WTC11 (cell line): ENCODE results near the gene TMEM30B. TPM values are rescaled to one million over a fixed set of nuclear protein-coding genes. Genes with fewer than 3 reads are reported as not detected.

ENCODE experiments used
- ATAC-seq: fragments of 200-7000 bp; cut with Tn5 transposase; 2 replicates; pipeline ENCODE4 v1.10.0; 2021; ENCODE audit warnings: mild to moderate bottlenecking, moderate library complexity
- CTCF ChIA-PET: fragments of 300-600 bp; sonication (Branson Sonifier 250); formaldehyde crosslinking; loops from one replicate; lab custom pipeline; 2021; ENCODE audit warnings: antibody characterized with exemption; lab: Charles Lee
- POLR2A ChIA-PET: fragments of 350-600 bp; sonication (Branson Sonifier 250); formaldehyde crosslinking; loops from one replicate; lab custom pipeline; 2021; ENCODE audit warnings: antibody characterized with exemption; lab: Charles Lee
- DNase-seq: peaks from one replicate; pipeline ENCODE4 v3.0.0; 2021; ENCODE audit warnings: low spot score
- H3K27ac Mint-ChIP-seq: 2 replicates; pipeline ENCODE4 v1.8.0; 2021; ENCODE audit warnings: mixed read lengths
- H3K27me3 Mint-ChIP-seq: 2 replicates; pipeline ENCODE4 v1.8.0; 2021; ENCODE audit warnings: low read depth, mild to moderate bottlenecking, moderate library complexity, mixed read lengths
- H3K36me3 Mint-ChIP-seq: 2 replicates; pipeline ENCODE4 v1.8.0; 2021; ENCODE audit warnings: mixed read lengths
- H3K4me1 Mint-ChIP-seq: 2 replicates; pipeline ENCODE4 v1.8.0; 2022; ENCODE audit warnings: mixed read lengths
- H3K4me3 Mint-ChIP-seq: 2 replicates; pipeline ENCODE4 v1.8.0; 2021; ENCODE audit warnings: mild to moderate bottlenecking, moderate library complexity, mixed read lengths
- H3K9me3 Mint-ChIP-seq: 2 replicates; pipeline ENCODE4 v1.8.0; 2021; ENCODE audit warnings: mixed read lengths
- AFF4 ChIP-seq: sonication (generic); formaldehyde crosslinking; IDR thresholded peaks from 2 replicates; pipeline ENCODE4 v1.8.1; 2023; ENCODE audit warnings: mild to moderate bottlenecking, missing genetic modification reagents, borderline replicate concordance
- CREB1 ChIP-seq: sonication (generic); formaldehyde crosslinking; IDR thresholded peaks from 2 replicates; pipeline ENCODE4 v1.8.0; 2023; ENCODE audit warnings: mild to moderate bottlenecking, missing genetic modification reagents
- E2F5 ChIP-seq: sonication (generic); formaldehyde crosslinking; IDR thresholded peaks from 2 replicates; pipeline ENCODE4 v1.8.1; 2022; ENCODE audit warnings: mild to moderate bottlenecking, moderate library complexity, missing genetic modification reagents
- EMX1 ChIP-seq: fragments of 250-450 bp; sonication (Bioruptor Pico); IDR thresholded peaks from 2 replicates; pipeline ENCODE4 v1.8.0; 2021; ENCODE audit warnings: mild to moderate bottlenecking
- FOXP1 ChIP-seq: sonication (generic); formaldehyde crosslinking; IDR thresholded peaks from 2 replicates; pipeline ENCODE4 v1.8.0; 2022; ENCODE audit warnings: missing genetic modification reagents, mild to moderate bottlenecking, moderate library complexity, borderline replicate concordance
- JUN ChIP-seq: sonication (generic); formaldehyde crosslinking; IDR thresholded peaks from 2 replicates; pipeline ENCODE4 v1.8.0; 2023; ENCODE audit warnings: mild to moderate bottlenecking, missing genetic modification reagents
- NR2C2 ChIP-seq: sonication (generic); formaldehyde crosslinking; IDR thresholded peaks from 2 replicates; pipeline ENCODE4 v1.8.0; 2022; ENCODE audit warnings: mild to moderate bottlenecking, missing genetic modification reagents
- PRDM15 ChIP-seq: sonication (generic); formaldehyde crosslinking; IDR thresholded peaks from 2 replicates; pipeline ENCODE4 v1.8.0; 2022; ENCODE audit warnings: missing genetic modification reagents
- RELA ChIP-seq: sonication (generic); formaldehyde crosslinking; IDR thresholded peaks from 2 replicates; pipeline ENCODE4 v1.8.1; 2022; ENCODE audit warnings: missing genetic modification reagents, mild to moderate bottlenecking, borderline replicate concordance
- SMAD3 ChIP-seq: sonication (generic); formaldehyde crosslinking; IDR thresholded peaks from 2 replicates; pipeline ENCODE4 v1.8.0; 2022; ENCODE audit warnings: missing genetic modification reagents, mild to moderate bottlenecking, borderline replicate concordance
- SP1 ChIP-seq: sonication (generic); formaldehyde crosslinking; conservative IDR thresholded peaks from 2 replicates; pipeline ENCODE4 v1.8.1; 2022; ENCODE audit warnings: missing genetic modification reagents
- ZNF138 ChIP-seq: sonication (generic); formaldehyde crosslinking; conservative IDR thresholded peaks from 2 replicates; pipeline ENCODE4 v1.8.1; 2022; ENCODE audit warnings: mild to moderate bottlenecking, moderate library complexity, missing genetic modification reagents
- ZNF219 ChIP-seq: sonication (generic); formaldehyde crosslinking; IDR thresholded peaks from 2 replicates; pipeline ENCODE4 v1.8.0; 2023; ENCODE audit warnings: missing genetic modification reagents, mild to moderate bottlenecking, borderline replicate concordance
- total RNA-seq: library from RNA; stranded (reverse); gene quantifications from 3 replicates; pipeline ENCODE4 v1.2.3, GENCODE V29; 2021
- TF ChIP-seq, protein P1 (sequence below): sonication (generic); formaldehyde crosslinking; IDR thresholded peaks from 2 replicates; pipeline ENCODE4 v1.8.1; 2023; ENCODE audit warnings: mild to moderate bottlenecking, moderate library complexity, missing genetic modification reagents
- TF ChIP-seq, protein P2 (sequence below): fragments of 250-450 bp; sonication (Bioruptor Pico); IDR thresholded peaks from 2 replicates; pipeline ENCODE4 v1.8.0; 2021; ENCODE audit warnings: mild to moderate bottlenecking
- TF ChIP-seq, protein P3 (sequence below): sonication (generic); formaldehyde crosslinking; IDR thresholded peaks from 2 replicates; pipeline ENCODE4 v1.8.1; 2023; ENCODE audit warnings: mild to moderate bottlenecking, missing genetic modification reagents

Gene TMEM30B
- total RNA-seq, 1 experiment from 2014 or later, result 17.8 TPM

- TF ChIP-seq SMAD3 (CRISPR knock-in tag), result no peak
- no peak for TF ChIP-seq SP1
- no peak for TF ChIP-seq RELA
- no peak for TF ChIP-seq EMX1 (CRISPR knock-in tag)
- TF ChIP-seq, protein P1, sequence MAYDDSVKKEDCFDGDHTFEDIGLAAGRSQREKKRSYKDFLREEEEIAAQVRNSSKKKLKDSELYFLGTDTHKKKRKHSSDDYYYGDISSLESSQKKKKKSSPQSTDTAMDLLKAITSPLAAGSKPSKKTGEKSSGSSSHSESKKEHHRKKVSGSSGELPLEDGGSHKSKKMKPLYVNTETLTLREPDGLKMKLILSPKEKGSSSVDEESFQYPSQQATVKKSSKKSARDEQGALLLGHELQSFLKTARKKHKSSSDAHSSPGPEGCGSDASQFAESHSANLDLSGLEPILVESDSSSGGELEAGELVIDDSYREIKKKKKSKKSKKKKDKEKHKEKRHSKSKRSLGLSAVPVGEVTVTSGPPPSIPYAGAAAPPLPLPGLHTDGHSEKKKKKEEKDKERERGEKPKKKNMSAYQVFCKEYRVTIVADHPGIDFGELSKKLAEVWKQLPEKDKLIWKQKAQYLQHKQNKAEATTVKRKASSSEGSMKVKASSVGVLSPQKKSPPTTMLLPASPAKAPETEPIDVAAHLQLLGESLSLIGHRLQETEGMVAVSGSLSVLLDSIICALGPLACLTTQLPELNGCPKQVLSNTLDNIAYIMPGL (CRISPR knock-in tag), result no peak
- TF ChIP-seq, protein P2, sequence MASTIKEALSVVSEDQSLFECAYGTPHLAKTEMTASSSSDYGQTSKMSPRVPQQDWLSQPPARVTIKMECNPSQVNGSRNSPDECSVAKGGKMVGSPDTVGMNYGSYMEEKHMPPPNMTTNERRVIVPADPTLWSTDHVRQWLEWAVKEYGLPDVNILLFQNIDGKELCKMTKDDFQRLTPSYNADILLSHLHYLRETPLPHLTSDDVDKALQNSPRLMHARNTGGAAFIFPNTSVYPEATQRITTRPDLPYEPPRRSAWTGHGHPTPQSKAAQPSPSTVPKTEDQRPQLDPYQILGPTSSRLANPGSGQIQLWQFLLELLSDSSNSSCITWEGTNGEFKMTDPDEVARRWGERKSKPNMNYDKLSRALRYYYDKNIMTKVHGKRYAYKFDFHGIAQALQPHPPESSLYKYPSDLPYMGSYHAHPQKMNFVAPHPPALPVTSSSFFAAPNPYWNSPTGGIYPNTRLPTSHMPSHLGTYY, result no peak
- no peak for TF ChIP-seq NR2C2 (CRISPR knock-in tag)
- TF ChIP-seq JUN (CRISPR knock-in tag), result no peak
Measured at GRCh38 chr14:61266891-61267740, 14.0 kb downstream of the TMEM30B start (continued).

DNA sequence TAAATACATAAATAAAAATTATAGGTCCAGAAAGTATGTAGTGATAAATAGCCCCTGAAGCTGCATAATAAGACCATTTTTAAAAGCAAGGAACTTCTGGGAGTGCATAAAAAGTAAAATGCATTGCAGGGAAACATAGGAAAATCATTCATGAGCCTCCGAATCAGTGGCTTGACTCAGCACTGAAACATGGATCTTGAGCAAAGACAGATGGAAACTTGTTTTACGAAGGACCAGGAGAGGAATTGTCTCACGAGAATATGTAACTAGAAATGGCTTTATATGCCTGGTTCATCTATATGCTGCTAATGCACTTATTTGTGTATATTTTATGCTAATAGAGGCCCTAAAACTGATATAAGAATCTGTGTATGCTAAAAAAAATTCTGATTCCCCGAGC is 14.7 kb downstream of the TMEM30B start:
- H3K36me3 Mint-ChIP-seq, result no peaks in the 10 kb centered on the region
- ChIA-PET POLR2A (no interaction called here), CTCF (interaction anchor here (0.9 kb wide), 1 partner anchor 699 kb away, joined by 3 read pairs; no protein-coding TSS in a partner anchor)
- ATAC-seq, result no peak
- no peaks in the 10 kb centered on the region for H3K9me3 Mint-ChIP-seq
- TF ChIP-seq ZNF138 (CRISPR knock-in tag) (no peak), RELA (no peak)
- TF ChIP-seq, all 79 proteins: peak for 0
- Mint-ChIP-seq H3K4me1 (no peaks in the 10 kb centered on the region; the same call in 1 of the 2 replicates), H3K27me3 (peaks cover 16% of the 10 kb centered on the region), H3K4me3 (no peak overlapping the region), H3K27ac (no peak overlapping the region)
- no peak for DNase-seq

- H3K27ac Mint-ChIP-seq, result no peak overlapping the region
- ATAC-seq, result no peak
- TF ChIP-seq FOXP1 (CRISPR knock-in tag), result no peak
- no peak for TF ChIP-seq CREB1 (CRISPR knock-in tag)
- no peak for TF ChIP-seq PRDM15
- no peak for TF ChIP-seq AFF4 (CRISPR knock-in tag)
- TF ChIP-seq, protein P3, sequence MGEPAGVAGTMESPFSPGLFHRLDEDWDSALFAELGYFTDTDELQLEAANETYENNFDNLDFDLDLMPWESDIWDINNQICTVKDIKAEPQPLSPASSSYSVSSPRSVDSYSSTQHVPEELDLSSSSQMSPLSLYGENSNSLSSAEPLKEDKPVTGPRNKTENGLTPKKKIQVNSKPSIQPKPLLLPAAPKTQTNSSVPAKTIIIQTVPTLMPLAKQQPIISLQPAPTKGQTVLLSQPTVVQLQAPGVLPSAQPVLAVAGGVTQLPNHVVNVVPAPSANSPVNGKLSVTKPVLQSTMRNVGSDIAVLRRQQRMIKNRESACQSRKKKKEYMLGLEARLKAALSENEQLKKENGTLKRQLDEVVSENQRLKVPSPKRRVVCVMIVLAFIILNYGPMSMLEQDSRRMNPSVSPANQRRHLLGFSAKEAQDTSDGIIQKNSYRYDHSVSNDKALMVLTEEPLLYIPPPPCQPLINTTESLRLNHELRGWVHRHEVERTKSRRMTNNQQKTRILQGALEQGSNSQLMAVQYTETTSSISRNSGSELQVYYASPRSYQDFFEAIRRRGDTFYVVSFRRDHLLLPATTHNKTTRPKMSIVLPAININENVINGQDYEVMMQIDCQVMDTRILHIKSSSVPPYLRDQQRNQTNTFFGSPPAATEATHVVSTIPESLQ, result no peak
- TF ChIP-seq E2F5, result no peak
- no peak for TF ChIP-seq ZNF219
- TF ChIP-seq RELA, result no peak
Measured at GRCh38 chr14:61264651-61265050, 16.5 kb downstream of the TMEM30B start.

More at GRCh38 chr14:61264651-61265050, 16.5 kb downstream of the TMEM30B start:
- no peaks in the 10 kb centered on the region for H3K36me3 Mint-ChIP-seq
- H3K27me3 Mint-ChIP-seq, result peaks cover under 1% of the 10 kb centered on the region
- peaks cover 6% of the 10 kb centered on the region for H3K4me1 Mint-ChIP-seq
- ChIA-PET POLR2A (no interaction called here), CTCF (no interaction called here)
- no peaks in the 10 kb centered on the region for H3K9me3 Mint-ChIP-seq
- no peak overlapping the region for H3K4me3 Mint-ChIP-seq
- DNase-seq, result no peak
